Measurements from ENCODE around the gene SFMBT1.

Gene SFMBT1

DNA sequence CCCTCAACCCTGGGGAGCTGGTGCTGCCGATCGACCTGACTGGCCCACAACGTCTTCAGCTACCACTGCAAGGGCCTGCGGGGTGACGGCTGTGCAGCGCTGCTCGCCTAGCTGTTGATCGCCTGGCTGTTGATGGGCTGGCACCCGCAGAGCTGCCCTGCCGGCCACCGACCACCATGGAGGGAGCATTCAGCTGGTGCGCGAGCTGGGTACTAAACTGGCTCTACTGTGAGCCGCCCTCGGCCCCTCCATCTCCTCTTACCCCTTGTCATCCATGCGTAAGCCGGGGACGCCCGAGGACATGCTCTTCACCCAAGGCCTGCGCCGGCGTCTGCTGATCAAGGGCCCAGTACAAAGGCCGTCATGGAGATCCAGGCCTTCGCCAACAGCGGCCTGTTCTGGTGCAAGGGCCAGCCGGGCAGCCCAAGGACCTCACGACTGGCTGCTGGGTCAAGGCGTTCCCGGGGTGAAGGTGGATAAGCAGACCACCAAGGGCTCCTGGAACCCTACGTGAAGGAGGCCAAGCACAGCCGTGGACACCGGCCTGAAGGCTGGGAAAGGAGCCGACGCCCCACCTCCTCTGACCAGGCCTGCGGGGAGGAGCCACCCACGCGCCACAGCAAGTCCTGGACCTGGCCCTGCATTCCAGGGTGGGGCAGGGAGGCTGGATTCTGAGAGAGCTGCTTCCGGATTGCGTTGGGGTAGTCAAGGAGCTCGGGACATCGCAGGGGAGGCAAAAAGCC, 46.9 kb downstream of the SFMBT1 start:
- DNase-seq: no peak

DNA sequence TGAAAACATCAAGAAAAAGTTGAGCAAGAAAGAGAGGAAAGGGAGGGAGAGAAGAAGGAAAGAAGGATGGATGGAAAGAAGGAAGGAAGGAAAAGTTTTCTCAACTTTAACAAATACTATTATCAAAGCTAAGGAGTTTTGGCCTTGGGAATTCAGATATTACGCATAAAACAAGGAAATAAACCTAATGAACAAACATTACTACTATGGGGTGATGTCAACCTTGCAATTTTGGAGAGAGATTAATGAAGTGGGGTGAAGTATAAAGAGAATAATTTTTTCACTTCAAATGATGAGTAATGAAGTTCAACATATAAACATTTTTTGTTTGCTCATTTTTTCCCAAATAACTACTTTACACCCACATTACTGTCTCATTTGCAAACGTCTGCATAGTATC, 55.2 kb downstream of the SFMBT1 start:
- DNase-seq: no peak

GRCh38 chr3:52986938-52987337, 58.9 kb downstream of the SFMBT1 start:
- DNase-seq: no peak

- no peak for DNase-seq
Measured at GRCh38 chr3:52986049-52986448, 59.8 kb downstream of the SFMBT1 start.

GRCh38 chr3:52983828-52984227, 62.0 kb downstream of the SFMBT1 start:
- DNase-seq: no peak

GRCh38 chr3:52983336-52983807, 62.5 kb downstream of the SFMBT1 start:
- no peak for DNase-seq

GRCh38 chr3:52982839-52983238, 63.0 kb downstream of the SFMBT1 start:
- DNase-seq: no peak

DNA sequence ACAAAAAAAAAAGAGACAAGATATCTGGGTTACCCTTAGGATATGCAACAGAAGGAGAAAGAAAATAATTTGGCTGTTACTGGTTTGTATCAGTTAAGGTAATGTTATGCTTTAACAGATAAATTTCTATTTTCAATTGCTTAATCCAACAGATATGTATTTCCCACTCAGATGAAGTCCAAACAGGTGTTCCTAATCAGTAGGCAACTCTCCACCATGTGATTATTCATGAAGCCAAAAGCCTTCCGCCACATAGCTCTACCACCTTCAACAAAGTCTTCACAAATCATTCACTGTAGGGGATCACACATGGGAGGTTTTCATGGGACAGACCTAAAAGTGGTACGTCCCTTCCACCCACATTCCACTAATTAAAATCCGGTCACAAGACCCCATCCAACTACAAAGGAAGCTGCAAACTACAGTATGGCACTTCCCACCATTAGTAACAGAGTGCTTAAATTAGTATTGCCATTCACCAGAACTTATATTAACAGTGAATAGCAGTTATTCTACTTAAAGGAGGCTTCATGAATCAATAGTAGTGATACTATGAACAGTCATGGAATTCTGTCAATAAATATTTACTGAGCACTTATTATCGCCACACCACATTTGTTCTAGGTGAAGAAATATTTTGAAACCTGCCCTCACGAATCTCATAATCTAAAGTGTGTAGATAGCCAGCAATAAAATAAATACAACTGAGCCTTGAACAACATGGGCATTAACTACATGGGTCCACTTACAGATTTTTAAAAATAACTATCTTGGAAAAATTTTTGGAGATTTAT, 66.5 kb downstream of the SFMBT1 start:
- DNase-seq: no peak

GRCh38 chr3:52978109-52978754, 67.6 kb downstream of the SFMBT1 start:
- DNase-seq: no peak

DNA sequence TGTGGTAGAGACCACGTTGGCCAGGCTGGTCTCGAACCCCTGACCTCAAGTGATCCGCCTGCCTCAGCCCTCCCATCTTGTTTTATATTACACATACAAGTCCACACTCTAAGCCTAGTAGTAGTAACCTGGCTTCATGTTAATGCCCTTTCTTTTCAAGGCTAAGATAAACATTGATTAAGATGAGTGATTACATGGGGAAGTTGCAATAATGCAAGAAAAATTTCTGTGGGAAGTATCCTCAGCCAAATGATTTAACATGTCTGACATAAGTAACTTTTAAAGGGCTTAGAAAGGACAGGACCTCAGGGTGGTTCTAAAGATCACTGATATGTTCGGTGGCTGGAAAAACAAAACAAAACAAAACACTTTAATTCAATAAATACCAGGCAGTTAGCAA, 72.1 kb downstream of the SFMBT1 start:
- no peak for DNase-seq

DNA sequence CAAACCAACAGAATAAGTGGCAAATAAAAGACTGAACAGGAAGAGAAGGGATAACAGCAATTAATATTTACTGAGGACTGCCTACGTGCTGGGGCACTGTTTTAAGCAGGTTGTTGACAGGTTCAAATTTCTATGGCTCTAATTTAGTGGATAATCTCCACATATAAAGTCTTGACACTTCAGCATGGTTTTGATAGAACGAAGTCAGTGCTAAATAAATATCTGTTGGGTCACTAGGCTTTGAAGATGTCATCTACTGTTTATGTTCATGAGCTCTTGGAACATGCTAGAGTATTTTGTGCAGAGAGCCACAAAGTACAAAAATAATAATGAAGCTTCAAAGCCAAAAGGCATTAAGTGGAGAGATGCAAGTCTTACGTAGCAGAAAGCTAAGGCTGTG, 74.0 kb downstream of the SFMBT1 start:
- no peak for DNase-seq

DNA sequence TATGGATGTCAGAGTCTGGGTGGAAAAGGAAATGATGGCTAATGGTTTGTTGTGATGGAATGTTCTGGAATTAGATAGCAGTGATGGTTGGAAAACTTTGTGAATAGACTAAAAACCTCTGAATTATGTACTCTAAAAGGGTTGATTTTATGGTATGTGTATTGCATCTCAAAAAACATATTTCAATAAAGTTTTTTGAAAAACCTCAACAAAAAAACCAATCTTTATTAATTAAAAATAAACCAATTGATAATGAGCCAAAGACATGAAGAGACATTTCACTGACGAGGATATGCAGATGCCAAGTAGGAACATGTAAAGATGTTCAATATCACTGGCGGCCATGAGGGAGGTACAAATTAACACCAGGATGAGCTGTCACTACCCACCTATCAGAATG, 78.5 kb downstream of the SFMBT1 start:
- no peak for DNase-seq

GRCh38 chr3:52962160-52962559, 83.7 kb downstream of the SFMBT1 start:
- DNase-seq: no peak

DNA sequence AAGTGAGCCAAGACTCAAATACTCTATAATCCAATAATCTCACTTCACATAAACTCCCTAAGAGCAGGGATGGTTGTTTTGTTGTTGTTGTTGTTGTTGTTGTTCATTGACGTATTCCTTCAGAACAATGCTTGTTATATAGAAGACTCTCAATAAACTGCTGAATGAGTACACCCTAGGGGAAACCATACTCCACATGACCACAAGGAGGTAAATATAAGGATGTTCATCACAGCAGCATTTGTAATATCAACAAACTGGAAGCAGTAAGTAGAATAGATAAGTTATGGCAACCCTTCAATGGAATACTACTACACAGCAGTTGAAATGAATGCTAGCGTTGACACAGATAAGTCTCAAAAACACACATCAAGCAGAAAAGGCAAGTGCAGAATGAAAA, 86.1 kb downstream of the SFMBT1 start:
- DNase-seq: no peak

DNA sequence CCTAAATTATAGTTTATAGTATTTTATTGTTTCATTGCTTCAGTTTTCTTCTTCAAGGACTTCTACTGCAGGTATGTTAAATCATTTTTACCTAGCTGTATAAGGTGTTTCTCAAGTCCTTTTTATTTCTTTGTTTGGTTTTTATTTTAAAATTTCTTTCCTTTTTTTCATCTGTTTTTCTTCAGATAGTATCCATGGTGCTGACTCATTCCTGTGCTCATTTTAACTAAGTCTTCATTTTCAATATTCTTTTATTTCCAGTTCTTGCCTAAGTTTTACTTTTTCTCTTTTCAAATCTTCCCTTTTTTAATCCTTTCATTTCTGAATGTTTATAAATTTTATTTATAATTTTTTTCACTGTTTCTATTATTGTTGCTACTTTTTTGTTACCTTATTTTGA, 106.3 kb downstream of the SFMBT1 start:
- DNase-seq: no peak

DNA sequence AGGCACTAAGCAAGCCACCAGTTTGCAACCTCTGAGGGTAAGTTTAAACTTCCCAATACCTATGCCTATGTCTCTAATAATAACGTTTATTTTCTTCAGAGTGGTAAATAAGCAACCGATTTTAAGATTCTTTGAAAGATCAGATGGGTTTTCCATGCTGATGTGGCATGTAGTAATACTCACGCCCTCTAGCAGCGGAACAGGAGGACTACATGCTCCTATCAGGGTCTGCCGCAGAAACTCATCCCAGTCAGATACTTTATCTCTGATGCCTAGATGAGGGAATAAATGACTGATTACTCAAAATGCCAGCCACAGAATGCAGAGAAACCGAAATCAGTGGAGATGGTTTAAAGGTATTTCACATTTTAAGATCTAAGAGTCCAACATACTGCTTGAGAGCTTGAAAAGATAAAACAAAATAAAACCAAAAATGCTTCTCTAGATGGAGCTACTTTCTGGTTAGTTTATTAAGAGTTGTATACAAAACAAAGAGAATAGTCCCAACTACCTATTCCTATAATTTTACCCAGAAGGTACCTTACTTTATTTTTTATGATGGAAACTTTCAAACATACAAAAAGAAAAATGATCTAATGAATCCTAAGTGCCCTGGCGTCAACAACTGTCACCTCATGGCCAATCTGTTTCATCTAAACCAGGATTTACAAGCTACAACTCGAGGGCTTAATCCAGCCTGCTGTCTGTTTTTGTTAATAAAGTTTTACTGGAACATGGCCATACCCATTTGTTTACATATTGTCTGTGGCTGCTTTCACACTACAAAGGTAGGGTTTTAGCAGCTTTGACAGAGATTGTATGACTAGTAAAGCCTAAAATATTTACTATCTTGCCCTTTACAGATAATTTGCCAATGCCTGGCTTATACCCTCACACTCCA, 111.0 kb downstream of the SFMBT1 start:
- peak; percentile 3 for DNase-seq

DNA sequence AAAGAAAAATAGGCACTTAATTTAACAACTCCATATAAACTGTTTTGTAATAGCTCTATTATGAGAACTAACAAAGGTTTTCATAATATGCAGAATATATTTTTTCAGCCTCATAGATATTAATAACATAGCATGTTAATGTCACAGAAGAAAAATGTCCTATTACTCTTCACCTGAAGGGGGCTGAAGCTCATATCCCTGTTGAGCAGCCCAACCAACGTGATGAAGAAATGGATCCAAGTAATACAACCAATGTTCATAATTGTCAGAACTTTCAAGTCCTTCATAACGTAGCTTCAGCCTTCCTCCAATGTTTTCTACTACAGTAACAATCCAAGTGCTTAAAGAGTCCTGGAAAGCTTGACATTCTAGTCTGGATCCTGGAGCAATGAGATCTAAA, 114.0 kb downstream of the SFMBT1 start:
- no peak for DNase-seq

DNA sequence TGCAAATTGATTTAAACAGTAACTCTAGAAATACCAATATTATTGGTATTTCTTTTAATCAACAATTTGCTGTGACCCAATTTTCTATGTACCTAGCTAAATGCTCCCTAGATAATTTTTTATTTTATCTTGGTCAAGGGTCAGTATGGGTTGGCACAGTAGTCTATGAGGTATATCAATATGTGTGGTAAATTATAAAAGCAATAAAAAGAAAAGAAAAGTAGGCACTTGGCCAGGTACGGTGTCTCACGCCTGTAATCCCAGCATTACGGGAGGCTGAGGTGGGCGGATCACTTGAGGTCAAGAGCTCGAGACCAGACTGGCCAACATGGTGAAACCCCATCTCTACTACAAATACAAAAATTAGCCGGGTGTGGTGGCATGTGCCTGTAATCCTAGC, 114.5 kb downstream of the SFMBT1 start:
- no peak for DNase-seq

DNA sequence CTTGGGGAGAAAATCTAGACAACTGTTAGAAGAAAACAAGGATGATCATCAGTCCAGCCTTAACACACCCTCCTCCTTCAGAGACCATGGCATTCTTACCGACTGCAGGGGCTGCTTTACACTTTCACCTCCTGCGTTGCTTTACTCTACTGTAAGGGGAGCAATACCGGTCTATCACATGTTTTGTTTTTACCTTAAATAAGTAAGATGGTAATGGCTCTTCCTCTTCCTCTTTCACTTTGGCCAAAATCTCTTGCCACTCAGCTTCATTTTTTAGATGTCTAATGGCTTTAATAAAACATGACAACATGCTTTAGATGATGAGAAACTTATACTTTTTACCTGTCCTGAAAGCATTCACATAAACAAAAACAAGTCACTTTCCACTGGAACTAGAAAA, 115.1 kb downstream of the SFMBT1 start:
- DNase-seq: no peak

GRCh38 chr3:52926554-52926953, 119.3 kb downstream of the SFMBT1 start:
- no peak for DNase-seq

GRCh38 chr3:52925405-52926313, 120.2 kb downstream of the SFMBT1 start:
- DNase-seq: no peak
